ENCODE data around the gene GABBR1. TPM values are rescaled to one million over a fixed set of nuclear protein-coding genes. Genes with fewer than 3 reads are reported as not detected.

The GABBR1 gene
- total RNA-seq, 1 donor from 2014 or later, result 3.0 TPM

- ATAC-seq, result no peak
- no peak for DNase-seq (ENCODE audit: low spot score)
Measured at GRCh38 chr6:29577544-29577943, 55.4 kb downstream of the GABBR1 start.

- ATAC-seq, result no peak
- no peak for DNase-seq (ENCODE audit: low spot score)
Measured at GRCh38 chr6:29576056-29576455, 56.9 kb downstream of the GABBR1 start.

GRCh38 chr6:29567991-29568390, 65.0 kb downstream of the GABBR1 start:
- ATAC-seq, result no peak
- DNase-seq (ENCODE audit: low spot score), result no peak

GRCh38 chr6:29567541-29567940, 65.4 kb downstream of the GABBR1 start:
- DNase-seq (ENCODE audit: low spot score) (no peak), ATAC-seq (no peak)

DNA sequence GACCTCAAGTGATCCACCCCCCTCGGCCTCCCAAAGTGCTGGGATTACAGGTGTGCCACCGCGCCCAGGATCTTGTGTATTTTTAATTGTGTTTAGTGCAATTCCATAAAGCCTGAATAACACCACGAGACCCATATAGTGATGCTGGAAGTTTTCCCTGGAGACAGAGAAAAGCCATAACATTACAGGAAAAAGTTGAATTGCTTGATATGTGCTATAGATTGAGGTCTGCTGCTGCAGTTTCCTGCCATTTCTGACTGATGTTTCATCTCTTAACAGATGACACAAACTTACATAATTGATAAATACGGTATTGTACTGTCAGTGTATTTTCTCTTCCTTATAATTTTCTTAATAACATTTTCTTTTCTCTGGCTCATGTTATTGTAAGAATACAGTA, 66.1 kb downstream of the GABBR1 start:
- DNase-seq (ENCODE audit: low spot score), result no peak
- no peak for ATAC-seq

- no peak for ATAC-seq
Measured at GRCh38 chr6:29564875-29565274, 68.1 kb downstream of the GABBR1 start.

DNA sequence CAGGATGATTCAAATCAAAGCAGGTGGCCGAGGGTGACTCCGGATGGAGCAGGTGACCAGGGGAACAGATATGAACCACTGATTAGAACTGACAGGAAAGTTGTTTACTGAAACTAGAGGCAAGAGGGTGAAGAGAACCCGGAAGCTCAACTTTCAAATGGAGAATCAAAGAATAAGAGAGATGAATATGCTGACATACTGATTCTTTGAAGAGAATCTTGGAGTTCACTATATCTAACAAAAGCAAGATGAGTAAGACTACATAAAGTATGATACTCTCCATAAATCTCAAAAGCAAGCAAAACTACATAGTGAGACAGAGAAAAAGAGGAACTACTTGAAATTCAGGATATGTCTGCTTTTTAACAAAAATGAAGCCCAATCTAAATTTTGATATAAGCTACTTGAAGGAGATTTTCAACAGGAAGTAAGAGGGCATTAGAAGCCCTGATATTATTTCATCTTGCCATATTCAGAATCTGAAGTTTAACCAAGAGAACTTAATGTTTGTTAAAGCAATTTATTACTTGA, 69.5 kb downstream of the GABBR1 start:
- ATAC-seq (no peak), DNase-seq (ENCODE audit: low spot score) (no peak)

More at GRCh38 chr6:29564875-29565274, 68.1 kb downstream of the GABBR1 start:
- no peak for DNase-seq (ENCODE audit: low spot score)

- ATAC-seq, result no peak
Measured at GRCh38 chr6:29561606-29562181, 71.3 kb downstream of the GABBR1 start.

GRCh38 chr6:29561091-29561490, 71.9 kb downstream of the GABBR1 start:
- ATAC-seq, result no peak
- no peak for DNase-seq (ENCODE audit: low spot score)

More at GRCh38 chr6:29561606-29562181, 71.3 kb downstream of the GABBR1 start:
- DNase-seq (ENCODE audit: low spot score), result no peak

DNA sequence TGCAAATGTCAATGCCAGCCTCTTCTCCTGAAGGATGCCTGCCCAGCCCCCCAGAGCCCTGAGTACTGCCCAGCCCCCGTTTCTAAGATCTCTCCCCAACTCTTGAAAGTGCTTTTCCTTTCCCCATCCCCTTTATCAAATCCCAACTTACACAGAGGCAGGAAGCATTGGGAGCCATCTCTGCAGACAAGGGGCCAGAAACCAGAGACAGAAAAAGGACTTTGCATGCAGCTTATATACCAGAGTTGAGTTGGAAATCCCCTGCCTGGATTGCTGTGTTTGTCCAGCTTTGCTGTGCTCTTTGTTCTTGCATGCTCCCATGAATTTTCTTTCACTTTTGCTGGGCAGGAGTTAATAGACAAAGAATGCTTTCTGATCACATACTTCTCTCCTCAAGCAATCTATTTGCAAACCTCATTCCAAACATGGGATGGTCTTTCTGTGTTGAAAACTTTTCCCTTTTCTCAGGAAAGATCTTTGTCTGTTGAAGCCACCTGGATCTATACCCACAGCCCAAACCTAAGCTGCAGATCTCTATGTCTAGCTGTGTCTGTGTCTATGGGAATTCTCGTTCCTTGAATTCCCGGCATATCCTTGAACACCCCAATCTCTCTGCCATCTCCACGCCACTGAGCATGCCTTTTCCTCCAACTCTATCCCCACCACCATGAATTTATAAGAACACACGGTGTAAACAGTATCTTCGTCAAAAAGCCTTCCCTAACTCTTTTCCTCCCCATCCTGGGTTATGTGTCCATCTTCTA, 73.3 kb downstream of the GABBR1 start, which contains the start of gene UBD:
UBD (minus strand) TSS at position 209 of the 764 bp plus-strand sequence; CDS start at position 178, 31 bp downstream.
- DNase-seq (ENCODE audit: low spot score), result no peak
- no peak for ATAC-seq

DNA sequence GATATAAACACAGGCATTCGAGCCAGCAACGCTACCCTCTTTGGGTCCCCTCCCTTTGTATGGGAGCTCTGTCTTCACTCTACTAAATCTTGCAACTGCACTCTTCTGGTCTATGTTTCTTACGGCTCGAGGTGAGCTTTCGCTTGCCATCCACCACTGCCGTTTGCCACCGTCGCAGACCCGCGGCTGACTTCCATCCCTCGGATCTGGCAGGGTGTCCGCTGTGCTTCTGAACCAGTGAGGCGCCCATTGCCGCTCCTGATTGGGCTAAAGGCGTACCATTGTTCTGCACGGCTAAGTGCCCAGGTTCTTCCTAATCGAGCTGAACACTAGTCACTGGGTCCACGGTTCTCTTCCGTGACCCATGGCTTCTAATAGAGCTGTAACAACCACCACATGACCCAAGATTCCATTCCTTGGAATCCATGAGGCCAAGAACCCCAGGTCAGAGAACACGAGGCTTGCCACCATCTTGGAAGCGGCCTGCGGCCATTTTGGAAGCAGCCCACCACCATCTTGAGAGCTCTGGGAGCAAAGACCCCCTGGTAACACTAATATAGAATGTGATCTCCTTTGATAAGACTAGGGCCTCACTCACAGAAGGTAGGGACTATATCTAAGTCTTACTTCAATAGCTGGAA, 74.4 kb downstream of the GABBR1 start:
- DNase-seq (ENCODE audit: low spot score) (no peak), ATAC-seq (no peak)

GRCh38 chr6:29557320-29557719, 75.7 kb downstream of the GABBR1 start:
- ATAC-seq (no peak), DNase-seq (ENCODE audit: low spot score) (no peak)

DNA sequence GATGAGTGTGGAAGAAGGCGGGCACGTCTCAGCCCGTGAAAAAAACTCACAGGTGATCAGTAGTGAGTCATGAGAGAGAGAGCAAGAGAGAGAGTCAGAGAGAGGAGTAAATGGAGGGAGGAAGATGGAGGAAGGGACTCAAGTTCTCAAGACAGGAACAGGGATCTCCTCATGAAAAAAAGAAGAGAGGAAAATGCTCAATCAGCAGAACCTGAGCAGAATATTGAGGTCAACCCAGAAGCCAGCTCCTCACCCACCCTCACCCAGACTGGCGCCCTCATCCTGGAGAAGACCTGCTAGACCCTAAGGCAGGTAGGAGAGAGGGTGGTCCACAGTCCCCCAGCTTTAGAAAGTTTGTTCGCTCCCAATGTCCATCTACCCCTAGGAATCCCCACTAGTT, 78.2 kb downstream of the GABBR1 start:
- no peak for ATAC-seq
- DNase-seq (ENCODE audit: low spot score), result no peak

DNA sequence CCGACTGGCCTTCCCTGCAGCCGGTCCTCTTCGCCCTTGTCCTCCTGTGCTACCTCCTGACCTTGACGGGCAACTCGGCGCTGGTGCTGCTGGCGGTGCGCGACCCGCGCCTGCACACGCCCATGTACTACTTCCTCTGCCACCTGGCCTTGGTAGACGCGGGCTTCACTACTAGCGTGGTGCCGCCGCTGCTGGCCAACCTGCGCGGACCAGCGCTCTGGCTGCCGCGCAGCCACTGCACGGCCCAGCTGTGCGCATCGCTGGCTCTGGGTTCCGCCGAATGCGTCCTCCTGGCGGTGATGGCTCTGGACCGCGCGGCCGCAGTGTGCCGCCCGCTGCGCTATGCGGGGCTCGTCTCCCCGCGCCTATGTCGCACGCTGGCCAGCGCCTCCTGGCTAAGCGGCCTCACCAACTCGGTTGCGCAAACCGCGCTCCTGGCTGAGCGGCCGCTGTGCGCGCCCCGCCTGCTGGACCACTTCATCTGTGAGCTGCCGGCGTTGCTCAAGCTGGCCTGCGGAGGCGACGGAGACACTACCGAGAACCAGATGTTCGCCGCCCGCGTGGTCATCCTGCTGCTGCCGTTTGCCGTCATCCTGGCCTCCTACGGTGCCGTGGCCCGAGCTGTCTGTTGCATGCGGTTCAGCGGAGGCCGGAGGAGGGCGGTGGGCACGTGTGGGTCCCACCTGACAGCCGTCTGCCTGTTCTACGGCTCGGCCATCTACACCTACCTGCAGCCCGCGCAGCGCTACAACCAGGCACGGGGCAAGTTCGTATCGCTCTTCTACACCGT, 79.5 kb downstream of the GABBR1 start:
- peak; percentile 40 for ATAC-seq

DNA sequence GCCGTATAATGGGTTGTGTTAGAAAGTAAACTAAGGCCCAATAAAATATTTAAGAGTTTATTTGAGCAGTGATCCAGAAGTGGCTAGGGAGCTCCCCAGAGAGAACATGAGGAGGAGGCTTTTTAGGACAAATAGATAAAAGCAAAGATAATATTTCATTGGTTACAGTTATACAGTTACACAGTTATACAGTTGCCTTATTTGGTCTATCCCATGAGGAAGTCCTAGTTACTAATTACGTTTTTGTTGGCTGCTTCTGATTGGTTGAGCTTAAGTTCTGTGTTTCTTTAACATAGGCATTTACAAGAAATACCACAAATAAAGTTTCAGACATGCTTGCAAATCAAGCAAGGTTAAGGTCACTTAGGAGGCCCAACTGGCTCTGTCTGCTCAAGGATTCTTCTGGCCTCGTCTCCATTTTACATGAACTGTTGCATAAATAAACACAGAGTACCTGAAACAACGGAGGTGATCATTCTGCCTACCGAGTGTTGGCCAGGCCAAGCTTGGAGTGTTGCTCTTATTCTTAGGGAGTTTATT, 80.4 kb downstream of the GABBR1 start:
- peak; percentile 26 for ATAC-seq
- DNase-seq (ENCODE audit: low spot score), result no peak

More for the DNA sequence above, 79.5 kb downstream of the GABBR1 start:
- no peak for DNase-seq (ENCODE audit: low spot score)

- no peak for ATAC-seq
- DNase-seq (ENCODE audit: low spot score), result no peak
Measured at GRCh38 chr6:29547573-29547972, 85.4 kb downstream of the GABBR1 start.

GRCh38 chr6:29537714-29538403, 95.1 kb downstream of the GABBR1 start:
- ATAC-seq (peak; percentile 48), DNase-seq (ENCODE audit: low spot score) (no peak)

DNA sequence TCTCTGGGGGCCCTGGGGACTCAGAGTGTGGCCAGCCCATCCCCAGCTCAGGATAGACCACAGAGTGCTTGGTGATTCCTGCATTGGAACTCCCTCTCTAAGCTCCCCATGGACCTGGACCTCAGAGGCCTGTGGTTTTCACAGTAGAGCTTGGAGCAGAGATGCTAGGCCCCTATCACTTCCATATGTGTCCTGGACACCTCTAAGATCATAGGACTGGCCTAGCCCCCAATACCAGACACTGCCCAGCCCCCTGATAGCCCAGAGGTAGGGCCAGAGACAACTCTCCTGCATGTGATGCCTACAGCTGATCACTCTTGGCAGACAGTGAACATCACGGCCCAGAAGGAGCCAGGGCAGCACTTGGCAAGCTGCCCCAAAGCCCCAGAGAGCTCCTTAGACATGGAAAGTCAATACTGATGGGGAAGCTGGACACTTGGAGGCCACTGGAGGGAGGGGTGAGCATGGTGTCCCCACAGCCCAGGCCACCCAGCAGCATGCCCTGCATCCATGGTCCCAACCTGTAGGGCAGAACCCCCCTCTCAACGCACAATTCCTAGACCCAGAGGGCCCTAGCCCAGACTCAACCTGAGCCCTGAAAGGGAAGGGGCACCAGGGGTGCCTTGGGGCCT, 100.5 kb downstream of the GABBR1 start:
- ATAC-seq, result no peak
- DNase-seq (ENCODE audit: low spot score), result no peak

GRCh38 chr6:29531668-29532067, 101.3 kb downstream of the GABBR1 start:
- ATAC-seq (no peak), DNase-seq (ENCODE audit: low spot score) (no peak)
